HEK293 (cell line): ENCODE measurements around the gene ZSCAN32.

Source experiments
- HOXA7 ChIP-seq: sonication (generic); formaldehyde crosslinking; IDR thresholded peaks from 2 replicates; pipeline ENCODE4 v1.8.1; 2022; ENCODE audit warnings: missing genetic modification reagents, borderline replicate concordance
- OVOL3 ChIP-seq: fragments of 450-650 bp; formaldehyde crosslinking; IDR thresholded peaks from 2 replicates; pipeline ENCODE4 v1.5.1; 2016; ENCODE audit warnings: missing biosample characterization, missing genetic modification characterization
- ZNF114 ChIP-seq: fragments of 450-650 bp; formaldehyde crosslinking; IDR thresholded peaks from 2 replicates; pipeline ENCODE4 v1.5.0; 2017; ENCODE audit warnings: missing biosample characterization, missing genetic modification characterization
- ZNF274 ChIP-seq, 2 experiments: fragments of 200-500 bp in 1 of 2; fragments of 450-650 bp in 1 of 2; sonication (Bioruptor generic) in 1 of 2; formaldehyde crosslinking in 1 of 2; IDR thresholded peaks; 2 replicates each; pipeline versions ENCODE4 v1.5.1 to v1.6.1; 2014 to 2016; ENCODE audit warnings: borderline replicate concordance in 1 of 2, inconsistent platforms in 1 of 2, low read length in 1 of 2, missing biosample characterization in 1 of 2, missing genetic modification characterization in 1 of 2
- ZNF670 ChIP-seq: fragments of 450-650 bp; formaldehyde crosslinking; IDR thresholded peaks from 2 replicates; pipeline ENCODE4 v1.5.1; 2016; ENCODE audit warnings: missing biosample characterization, missing genetic modification characterization, low read depth
- TF ChIP-seq, protein P1 (sequence below): fragments of 450-650 bp; formaldehyde crosslinking; IDR thresholded peaks from 2 replicates; pipeline ENCODE4 v1.5.1; 2016; ENCODE audit warnings: missing biosample characterization, missing genetic modification characterization
- TF ChIP-seq, protein P2 (sequence below): fragments of 450-650 bp; formaldehyde crosslinking; IDR thresholded peaks from 2 replicates; pipeline ENCODE4 v1.5.1; 2016; ENCODE audit warnings: missing biosample characterization, missing genetic modification characterization
- TF ChIP-seq, protein P3 (sequence below): fragments of 450-650 bp; formaldehyde crosslinking; IDR thresholded peaks from 2 replicates; pipeline ENCODE4 v1.5.1; 2017; ENCODE audit warnings: missing biosample characterization, missing genetic modification characterization
- TF ChIP-seq, protein P4 (sequence below): IDR thresholded peaks from 2 replicates; pipeline ENCODE4 v1.6.1; 2011; ENCODE audit warnings: mild to moderate bottlenecking, low read depth, low read length, borderline replicate concordance
- TF ChIP-seq, protein P5 (sequence below): fragments of 450-650 bp; formaldehyde crosslinking; IDR thresholded peaks from 2 replicates; pipeline ENCODE4 v1.5.1; 2016; ENCODE audit warnings: missing biosample characterization, missing genetic modification characterization

DNA sequence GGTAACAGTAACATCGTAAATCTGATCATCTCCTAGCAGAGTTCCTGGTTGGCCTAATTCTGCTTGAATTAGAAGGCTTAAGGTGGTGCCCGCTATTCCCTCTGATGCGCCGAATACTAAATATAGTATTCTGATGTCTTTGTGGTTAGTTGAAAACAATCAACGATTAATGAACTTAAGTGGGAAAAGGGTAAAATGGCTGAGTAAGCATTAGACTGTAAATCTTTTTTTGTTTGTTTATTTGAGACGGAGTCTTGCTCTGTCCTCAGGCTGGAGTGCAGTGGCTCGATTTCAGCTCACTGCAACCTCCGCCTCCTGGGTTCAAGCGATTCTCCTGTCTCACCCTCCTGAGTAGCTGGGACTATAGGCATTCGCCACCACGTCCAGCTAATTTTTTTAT lies 31.7 kb downstream of the ZSCAN32 start:
- TF ChIP-seq ZNF274 (IDR thresholded peaks at IDR 0.05; ENCODE audit: low read length) (no peak), ZNF274 (tag by site-specific recombination; IDR thresholded peaks at IDR 0.05; ENCODE audit: borderline replicate concordance) (no peak), ZNF114 (tag by site-specific recombination) (no peak), OVOL3 (tag by site-specific recombination) (no peak), HOXA7 (CRISPR knock-in tag) (no peak), ZNF670 (tag by site-specific recombination) (no peak)
- TF ChIP-seq, protein P1, sequence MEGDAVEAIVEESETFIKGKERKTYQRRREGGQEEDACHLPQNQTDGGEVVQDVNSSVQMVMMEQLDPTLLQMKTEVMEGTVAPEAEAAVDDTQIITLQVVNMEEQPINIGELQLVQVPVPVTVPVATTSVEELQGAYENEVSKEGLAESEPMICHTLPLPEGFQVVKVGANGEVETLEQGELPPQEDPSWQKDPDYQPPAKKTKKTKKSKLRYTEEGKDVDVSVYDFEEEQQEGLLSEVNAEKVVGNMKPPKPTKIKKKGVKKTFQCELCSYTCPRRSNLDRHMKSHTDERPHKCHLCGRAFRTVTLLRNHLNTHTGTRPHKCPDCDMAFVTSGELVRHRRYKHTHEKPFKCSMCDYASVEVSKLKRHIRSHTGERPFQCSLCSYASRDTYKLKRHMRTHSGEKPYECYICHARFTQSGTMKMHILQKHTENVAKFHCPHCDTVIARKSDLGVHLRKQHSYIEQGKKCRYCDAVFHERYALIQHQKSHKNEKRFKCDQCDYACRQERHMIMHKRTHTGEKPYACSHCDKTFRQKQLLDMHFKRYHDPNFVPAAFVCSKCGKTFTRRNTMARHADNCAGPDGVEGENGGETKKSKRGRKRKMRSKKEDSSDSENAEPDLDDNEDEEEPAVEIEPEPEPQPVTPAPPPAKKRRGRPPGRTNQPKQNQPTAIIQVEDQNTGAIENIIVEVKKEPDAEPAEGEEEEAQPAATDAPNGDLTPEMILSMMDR (tag by site-specific recombination): no peak
- TF ChIP-seq, protein P2, sequence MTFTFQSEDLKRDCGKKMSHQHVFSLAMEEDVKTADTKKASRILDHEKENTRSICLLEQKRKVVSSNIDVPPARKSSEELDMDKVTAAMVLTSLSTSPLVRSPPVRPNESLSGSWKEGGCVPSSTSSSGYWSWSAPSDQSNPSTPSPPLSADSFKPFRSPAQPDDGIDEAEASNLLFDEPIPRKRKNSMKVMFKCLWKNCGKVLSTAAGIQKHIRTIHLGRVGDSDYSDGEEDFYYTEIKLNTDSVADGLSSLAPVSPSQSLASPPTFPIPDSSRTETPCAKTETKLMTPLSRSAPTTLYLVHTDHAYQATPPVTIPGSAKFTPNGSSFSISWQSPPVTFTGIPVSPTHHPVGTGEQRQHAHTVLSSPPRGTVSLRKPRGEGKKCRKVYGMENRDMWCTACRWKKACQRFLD (tag by site-specific recombination): no peak
- TF ChIP-seq, protein P3, sequence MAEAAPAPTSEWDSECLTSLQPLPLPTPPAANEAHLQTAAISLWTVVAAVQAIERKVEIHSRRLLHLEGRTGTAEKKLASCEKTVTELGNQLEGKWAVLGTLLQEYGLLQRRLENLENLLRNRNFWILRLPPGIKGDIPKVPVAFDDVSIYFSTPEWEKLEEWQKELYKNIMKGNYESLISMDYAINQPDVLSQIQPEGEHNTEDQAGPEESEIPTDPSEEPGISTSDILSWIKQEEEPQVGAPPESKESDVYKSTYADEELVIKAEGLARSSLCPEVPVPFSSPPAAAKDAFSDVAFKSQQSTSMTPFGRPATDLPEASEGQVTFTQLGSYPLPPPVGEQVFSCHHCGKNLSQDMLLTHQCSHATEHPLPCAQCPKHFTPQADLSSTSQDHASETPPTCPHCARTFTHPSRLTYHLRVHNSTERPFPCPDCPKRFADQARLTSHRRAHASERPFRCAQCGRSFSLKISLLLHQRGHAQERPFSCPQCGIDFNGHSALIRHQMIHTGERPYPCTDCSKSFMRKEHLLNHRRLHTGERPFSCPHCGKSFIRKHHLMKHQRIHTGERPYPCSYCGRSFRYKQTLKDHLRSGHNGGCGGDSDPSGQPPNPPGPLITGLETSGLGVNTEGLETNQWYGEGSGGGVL (tag by site-specific recombination): no peak
- TF ChIP-seq, protein P4, sequence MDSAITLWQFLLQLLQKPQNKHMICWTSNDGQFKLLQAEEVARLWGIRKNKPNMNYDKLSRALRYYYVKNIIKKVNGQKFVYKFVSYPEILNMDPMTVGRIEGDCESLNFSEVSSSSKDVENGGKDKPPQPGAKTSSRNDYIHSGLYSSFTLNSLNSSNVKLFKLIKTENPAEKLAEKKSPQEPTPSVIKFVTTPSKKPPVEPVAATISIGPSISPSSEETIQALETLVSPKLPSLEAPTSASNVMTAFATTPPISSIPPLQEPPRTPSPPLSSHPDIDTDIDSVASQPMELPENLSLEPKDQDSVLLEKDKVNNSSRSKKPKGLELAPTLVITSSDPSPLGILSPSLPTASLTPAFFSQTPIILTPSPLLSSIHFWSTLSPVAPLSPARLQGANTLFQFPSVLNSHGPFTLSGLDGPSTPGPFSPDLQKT: no peak
- TF ChIP-seq, protein P5, sequence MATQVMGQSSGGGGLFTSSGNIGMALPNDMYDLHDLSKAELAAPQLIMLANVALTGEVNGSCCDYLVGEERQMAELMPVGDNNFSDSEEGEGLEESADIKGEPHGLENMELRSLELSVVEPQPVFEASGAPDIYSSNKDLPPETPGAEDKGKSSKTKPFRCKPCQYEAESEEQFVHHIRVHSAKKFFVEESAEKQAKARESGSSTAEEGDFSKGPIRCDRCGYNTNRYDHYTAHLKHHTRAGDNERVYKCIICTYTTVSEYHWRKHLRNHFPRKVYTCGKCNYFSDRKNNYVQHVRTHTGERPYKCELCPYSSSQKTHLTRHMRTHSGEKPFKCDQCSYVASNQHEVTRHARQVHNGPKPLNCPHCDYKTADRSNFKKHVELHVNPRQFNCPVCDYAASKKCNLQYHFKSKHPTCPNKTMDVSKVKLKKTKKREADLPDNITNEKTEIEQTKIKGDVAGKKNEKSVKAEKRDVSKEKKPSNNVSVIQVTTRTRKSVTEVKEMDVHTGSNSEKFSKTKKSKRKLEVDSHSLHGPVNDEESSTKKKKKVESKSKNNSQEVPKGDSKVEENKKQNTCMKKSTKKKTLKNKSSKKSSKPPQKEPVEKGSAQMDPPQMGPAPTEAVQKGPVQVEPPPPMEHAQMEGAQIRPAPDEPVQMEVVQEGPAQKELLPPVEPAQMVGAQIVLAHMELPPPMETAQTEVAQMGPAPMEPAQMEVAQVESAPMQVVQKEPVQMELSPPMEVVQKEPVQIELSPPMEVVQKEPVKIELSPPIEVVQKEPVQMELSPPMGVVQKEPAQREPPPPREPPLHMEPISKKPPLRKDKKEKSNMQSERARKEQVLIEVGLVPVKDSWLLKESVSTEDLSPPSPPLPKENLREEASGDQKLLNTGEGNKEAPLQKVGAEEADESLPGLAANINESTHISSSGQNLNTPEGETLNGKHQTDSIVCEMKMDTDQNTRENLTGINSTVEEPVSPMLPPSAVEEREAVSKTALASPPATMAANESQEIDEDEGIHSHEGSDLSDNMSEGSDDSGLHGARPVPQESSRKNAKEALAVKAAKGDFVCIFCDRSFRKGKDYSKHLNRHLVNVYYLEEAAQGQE (tag by site-specific recombination): no peak
